ENCODE results near the gene ZNF70.

DNA sequence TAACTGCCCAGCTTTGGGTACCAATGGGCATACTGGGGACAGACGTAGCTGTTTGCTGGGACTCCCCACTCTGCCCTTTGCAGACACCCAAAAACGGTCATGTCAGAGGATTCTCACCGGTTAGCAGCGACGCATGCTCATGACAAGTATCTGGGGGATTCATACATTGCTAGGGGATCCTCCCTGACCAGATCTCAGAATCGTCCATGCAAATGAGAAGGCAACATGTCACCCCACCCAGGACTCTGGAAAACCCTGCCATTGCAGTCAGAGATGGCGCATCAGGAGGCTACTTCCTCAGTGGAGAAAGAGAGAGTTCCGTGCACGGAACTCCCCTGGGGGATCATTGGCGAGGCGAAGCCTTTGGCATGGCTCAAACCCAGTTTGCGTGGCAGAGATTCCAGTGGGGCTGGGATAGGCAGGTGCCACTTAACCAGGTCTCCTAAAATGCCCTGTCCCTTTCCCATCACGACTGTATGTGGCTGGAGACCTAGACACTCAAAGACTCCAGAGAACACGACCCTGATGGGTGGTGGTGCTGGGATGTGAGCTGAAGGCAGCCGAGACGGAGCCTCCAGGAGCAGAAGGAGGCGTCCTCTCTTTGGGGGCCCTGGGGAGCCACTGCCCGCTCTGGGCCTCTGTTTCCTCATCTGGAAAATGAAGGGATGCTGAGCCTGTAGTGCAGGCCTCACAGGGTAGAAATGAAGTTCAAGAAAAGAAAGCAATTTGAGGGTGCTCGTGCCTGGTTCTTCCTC, 55.2 kb downstream of the ZNF70 start:
- TF ChIP-seq, protein P1, sequence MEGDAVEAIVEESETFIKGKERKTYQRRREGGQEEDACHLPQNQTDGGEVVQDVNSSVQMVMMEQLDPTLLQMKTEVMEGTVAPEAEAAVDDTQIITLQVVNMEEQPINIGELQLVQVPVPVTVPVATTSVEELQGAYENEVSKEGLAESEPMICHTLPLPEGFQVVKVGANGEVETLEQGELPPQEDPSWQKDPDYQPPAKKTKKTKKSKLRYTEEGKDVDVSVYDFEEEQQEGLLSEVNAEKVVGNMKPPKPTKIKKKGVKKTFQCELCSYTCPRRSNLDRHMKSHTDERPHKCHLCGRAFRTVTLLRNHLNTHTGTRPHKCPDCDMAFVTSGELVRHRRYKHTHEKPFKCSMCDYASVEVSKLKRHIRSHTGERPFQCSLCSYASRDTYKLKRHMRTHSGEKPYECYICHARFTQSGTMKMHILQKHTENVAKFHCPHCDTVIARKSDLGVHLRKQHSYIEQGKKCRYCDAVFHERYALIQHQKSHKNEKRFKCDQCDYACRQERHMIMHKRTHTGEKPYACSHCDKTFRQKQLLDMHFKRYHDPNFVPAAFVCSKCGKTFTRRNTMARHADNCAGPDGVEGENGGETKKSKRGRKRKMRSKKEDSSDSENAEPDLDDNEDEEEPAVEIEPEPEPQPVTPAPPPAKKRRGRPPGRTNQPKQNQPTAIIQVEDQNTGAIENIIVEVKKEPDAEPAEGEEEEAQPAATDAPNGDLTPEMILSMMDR (IDR thresholded peaks at IDR 0.05; ENCODE audit: low read length): no peak
- TF ChIP-seq EZH2 (optimal IDR thresholded peaks at IDR 0.05; ENCODE audit: low read depth, low read length): no peak
